GM19397 (cell line): Measurements from ENCODE around the gene EXPH5.

Source experiments
- ATAC-seq: cut with Tn5 transposase; IDR thresholded peaks from one replicate; pipeline ENCODE4 v1.9.1; 2021; ENCODE audit warnings: mild to moderate bottlenecking, moderate library complexity; ENCODE audit not compliant: unreplicated experiment

Gene EXPH5

GRCh38 chr11:108483163-108483562 is 110.4 kb downstream of the EXPH5 start:
- no peak for ATAC-seq

GRCh38 chr11:108474664-108475463 is 118.7 kb downstream of the EXPH5 start:
- no peak for ATAC-seq

- no peak for ATAC-seq
These were observed 120.9 kb downstream of the EXPH5 start for GRCh38 chr11:108472681-108473080.

GRCh38 chr11:108468478-108468864 is 125.1 kb downstream of the EXPH5 start:
- ATAC-seq = no peak

- ATAC-seq = peak; percentile 99
These were observed 126.3 kb downstream of the EXPH5 start, which contains the start of gene C11orf65 for GRCh38 chr11:108467091-108467823. C11orf65 (minus strand) TSS chr11:108467529; CDS start chr11:108461559, 5,970 bp downstream.

GRCh38 chr11:108466405-108466804 is 127.2 kb downstream of the EXPH5 start:
- no peak for ATAC-seq
